Measurements from ENCODE around the gene DOCK6. TPM values are rescaled to one million over a fixed set of nuclear protein-coding genes. Genes with fewer than 3 reads are reported as not detected.

DOCK6 gene
- polyA plus RNA-seq, 1 donor (not counting 4 experiments of a cell fraction or from before 2014, with no cell fraction given): 9.1 TPM

GRCh38 chr19:11257846-11258380, 4.4 kb downstream of the DOCK6 start:
- no peaks in the 10 kb centered on the region for H4K20me1 ChIP-seq (ENCODE audit: control insufficient read depth, extremely low read depth, insufficient read depth, low read length)
- H2AFZ ChIP-seq (ENCODE audit: control insufficient read depth, low read length): no peak overlapping the region
- no peak overlapping the region for H3K4me3 ChIP-seq (ENCODE audit: control insufficient read depth in 2 of 3, extremely low read depth in 1 of 3, insufficient read depth in 2 of 3, low read depth in 1 of 3, low read length in 3 of 3)
- dilution Hi-C loops (cut with MboI; ENCODE audit: extremely low pct_ligation_motif_present, low sequenced_read_pairs): no loop called here
- no peaks in the 10 kb centered on the region for H3K9me1 ChIP-seq (ENCODE audit: control insufficient read depth, extremely low read depth, insufficient read depth, low read length)
- no peaks in the 10 kb centered on the region for H3K9me3 ChIP-seq (ENCODE audit: control insufficient read depth, low read depth, low read length)
- FAIRE-seq (no peak), DNase-seq (ENCODE audit: low read depth, low spot score) (no peak)
- H3K27ac ChIP-seq (ENCODE audit: control insufficient read depth, insufficient read depth, low read length): no peak overlapping the region
- peaks cover 0 to 2% of the 10 kb centered on the region in 2 experiments for H3K36me3 ChIP-seq (ENCODE audit: control insufficient read depth in 2 of 2, extremely low read depth in 1 of 2, insufficient read depth in 2 of 2, low read length in 2 of 2)
- no peaks in the 10 kb centered on the region for H3K79me2 ChIP-seq (ENCODE audit: control insufficient read depth, insufficient read depth, low read length)
- H3K4me1 ChIP-seq (ENCODE audit: control insufficient read depth, extremely low read depth, insufficient read depth, low read length): peaks cover 2% of the 10 kb centered on the region
- no peaks in the 10 kb centered on the region for H3K27me3 ChIP-seq (ENCODE audit: control insufficient read depth, extremely low read depth, insufficient read depth, low read length)
- TF ChIP-seq EZH2 (IDR thresholded peaks at IDR 0.05; ENCODE audit: low read length): no peak
- no peak for TF ChIP-seq CTCF (optimal IDR thresholded peaks at IDR 0.05 in 1 of 3, IDR thresholded peaks at IDR 0.05 in 1 of 3, conservative IDR thresholded peaks at IDR 0.05 in 1 of 3; ENCODE audit: extremely low read depth in 1 of 3, insufficient read depth in 2 of 3, low read length in 3 of 3)
- H3K4me2 ChIP-seq (ENCODE audit: control insufficient read depth, extremely low read depth, insufficient read depth, low read depth, low read length): no peak overlapping the region
- no peak overlapping the region for H3K9ac ChIP-seq (ENCODE audit: control insufficient read depth, extremely low read depth, insufficient read depth, low read length)

- H3K4me1 ChIP-seq (ENCODE audit: control insufficient read depth, extremely low read depth, insufficient read depth, low read length): no peaks in the 10 kb centered on the region
- DNase-seq (ENCODE audit: low read depth, low spot score) (no peak), FAIRE-seq (no peak)
- dilution Hi-C loops (cut with MboI; ENCODE audit: extremely low pct_ligation_motif_present, low sequenced_read_pairs): no loop called here
- no peak overlapping the region for H3K4me2 ChIP-seq (ENCODE audit: control insufficient read depth, extremely low read depth, insufficient read depth, low read depth, low read length)
- no peak overlapping the region for H3K27ac ChIP-seq (ENCODE audit: control insufficient read depth, insufficient read depth, low read length)
- H4K20me1 ChIP-seq (ENCODE audit: control insufficient read depth, extremely low read depth, insufficient read depth, low read length): no peaks in the 10 kb centered on the region
- no peaks in the 10 kb centered on the region for H3K27me3 ChIP-seq (ENCODE audit: control insufficient read depth, extremely low read depth, insufficient read depth, low read length)
- H3K9me1 ChIP-seq (ENCODE audit: control insufficient read depth, extremely low read depth, insufficient read depth, low read length): no peaks in the 10 kb centered on the region
- no peaks in the 10 kb centered on the region for H3K79me2 ChIP-seq (ENCODE audit: control insufficient read depth, insufficient read depth, low read length)
- H3K36me3 ChIP-seq (ENCODE audit: control insufficient read depth in 2 of 2, extremely low read depth in 1 of 2, insufficient read depth in 2 of 2, low read length in 2 of 2): peaks cover 4 to 13% of the 10 kb centered on the region in 2 experiments
- no peak overlapping the region for H3K4me3 ChIP-seq (ENCODE audit: control insufficient read depth in 2 of 3, extremely low read depth in 1 of 3, insufficient read depth in 2 of 3, low read depth in 1 of 3, low read length in 3 of 3)
- TF ChIP-seq CTCF (optimal IDR thresholded peaks at IDR 0.05 in 1 of 3, IDR thresholded peaks at IDR 0.05 in 1 of 3, conservative IDR thresholded peaks at IDR 0.05 in 1 of 3; ENCODE audit: extremely low read depth in 1 of 3, insufficient read depth in 2 of 3, low read length in 3 of 3) (no peak), EZH2 (IDR thresholded peaks at IDR 0.05; ENCODE audit: low read length) (no peak)
- H3K9me3 ChIP-seq (ENCODE audit: control insufficient read depth, low read depth, low read length): no peaks in the 10 kb centered on the region
- H3K9ac ChIP-seq (ENCODE audit: control insufficient read depth, extremely low read depth, insufficient read depth, low read length): no peak overlapping the region
- H2AFZ ChIP-seq (ENCODE audit: control insufficient read depth, low read length): no peak overlapping the region
Observed at GRCh38 chr19:11256189-11256588, 6.1 kb downstream of the DOCK6 start.

Data from keratinocyte (primary cell).